HL-60 (cell line): ENCODE results near the gene PLAAT1.

Experiments used
- CTCF ChIP-seq: IDR thresholded peaks from one replicate; pipeline ENCODE4 v1.5.1; 2011; ENCODE audit warnings: low read length, control low read depth, inconsistent platforms; ENCODE audit not compliant: insufficient read depth
- REST ChIP-seq: IDR thresholded peaks from 2 replicates; pipeline ENCODE4 v1.6.1; 2012; ENCODE audit warnings: low read depth; ENCODE audit not compliant: insufficient replicate concordance
- SPI1 ChIP-seq: IDR thresholded peaks from 2 replicates; pipeline ENCODE4 v1.6.1; 2012; ENCODE audit warnings: low read depth, mild to moderate bottlenecking, borderline replicate concordance

GRCh38 chr3:193211173-193211572 is 29.8 kb upstream of the PLAAT1 start:
- no peak for TF ChIP-seq REST
- TF ChIP-seq CTCF, result no peak
- no peak for TF ChIP-seq SPI1
